Fibroblast of peridontal ligament (primary cell): ENCODE measurements around the gene CDADC1.
A peak's percentile ranks its signal among the peaks of the same experiment; 100 is the strongest.
"Not testable (repeated sequence)": the region's sequence is repeated elsewhere in the genome, so short reads cannot be mapped to it uniquely, and the experiment has no call there.

Experiments
- DNase-seq: peaks from one replicate; pipeline ENCODE4 v3.0.0-alpha.2; 2010; ENCODE audit errors: extremely low read depth

Gene CDADC1

DNA sequence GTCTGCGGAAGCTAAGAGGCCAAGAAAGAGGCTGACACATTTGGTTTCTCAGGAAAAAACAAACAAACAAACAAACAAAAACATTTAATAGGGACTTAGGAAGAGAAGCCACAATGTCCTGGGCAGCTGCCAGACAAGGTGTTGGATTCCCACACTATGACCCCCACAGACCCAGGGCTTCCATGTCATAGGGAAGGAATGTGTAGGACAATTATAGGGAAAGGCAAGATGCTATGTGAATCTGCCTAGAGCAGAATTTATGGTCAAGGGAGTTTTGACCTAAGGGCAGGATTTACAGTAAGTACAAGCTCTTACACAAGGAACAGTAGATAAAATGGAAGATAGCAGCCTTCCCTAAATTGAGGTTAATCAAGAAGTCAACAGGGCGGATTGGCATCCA is 9.1 kb upstream of the CDADC1 start:
- no peak for DNase-seq

GRCh38 chr13:49240017-49240416 is 7.7 kb upstream of the CDADC1 start:
- DNase-seq: peak; percentile 63

DNA sequence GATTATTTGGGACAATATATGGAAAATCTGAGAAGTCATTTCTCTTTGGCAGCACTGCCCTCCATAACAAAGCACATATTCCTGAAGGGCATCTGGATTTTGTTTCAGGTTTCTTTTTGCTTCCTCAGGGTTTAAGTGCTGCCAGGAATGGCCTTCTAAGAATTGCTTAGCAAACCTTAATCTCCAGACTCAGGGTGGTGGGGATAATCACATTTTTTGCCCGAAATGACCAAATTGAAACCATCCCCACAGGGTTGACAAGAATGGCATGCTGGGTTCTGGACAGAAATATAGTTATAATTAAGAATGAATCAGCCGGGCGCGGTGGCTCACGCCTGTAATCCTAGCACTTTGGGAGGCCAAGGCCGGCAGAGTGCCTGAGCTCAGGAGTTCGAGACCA is 6.4 kb upstream of the CDADC1 start:
- peak; percentile 18 for DNase-seq

DNA sequence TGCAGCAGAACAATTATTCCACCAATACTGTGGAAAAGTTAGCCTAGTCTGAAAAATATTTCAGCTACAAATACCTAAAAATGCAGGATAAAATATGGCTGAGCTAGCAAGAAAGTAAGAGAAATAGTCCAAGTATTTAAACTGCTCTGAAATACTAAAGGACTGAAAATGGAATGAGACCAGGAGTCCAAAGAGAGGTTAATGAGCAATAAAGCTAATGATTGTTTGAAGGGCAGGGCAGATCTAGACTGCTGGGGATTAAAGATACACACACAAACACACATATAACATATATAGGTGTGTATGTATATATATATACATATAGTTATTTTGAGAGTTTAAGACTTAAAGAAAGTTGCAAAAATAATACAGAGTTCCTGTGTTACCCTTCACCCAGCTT is 2.6 kb upstream of the CDADC1 start:
- DNase-seq: no peak

GRCh38 chr13:49246850-49247642 is 679 bp upstream of the CDADC1 start:
- peak; percentile 8 for DNase-seq

GRCh38 chr13:49248622-49249002 is 887 bp downstream of the CDADC1 start:
- DNase-seq: peak; percentile 25

GRCh38 chr13:49251326-49251725 is 3.6 kb downstream of the CDADC1 start:
- DNase-seq: no peak

GRCh38 chr13:49253310-49253709 is 5.6 kb downstream of the CDADC1 start:
- no peak for DNase-seq

DNA sequence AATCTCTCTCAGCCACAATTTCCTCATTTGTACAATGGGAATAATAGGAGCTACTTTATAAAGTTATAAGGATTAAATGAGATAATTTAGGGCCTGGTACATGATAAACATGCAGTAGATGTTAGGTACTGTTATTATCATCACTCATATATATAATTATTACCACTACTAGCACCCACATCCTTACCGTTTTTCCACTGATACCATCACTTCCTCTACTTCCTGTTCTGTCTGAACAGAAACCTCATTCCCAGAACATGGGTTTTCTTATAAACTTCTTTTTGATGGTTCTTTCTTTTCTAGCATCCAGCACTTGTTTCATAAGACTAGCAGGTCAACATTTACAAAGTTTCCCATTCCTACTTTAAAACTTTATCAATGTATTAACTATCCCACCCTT is 6.3 kb downstream of the CDADC1 start:
- no peak for DNase-seq

DNA sequence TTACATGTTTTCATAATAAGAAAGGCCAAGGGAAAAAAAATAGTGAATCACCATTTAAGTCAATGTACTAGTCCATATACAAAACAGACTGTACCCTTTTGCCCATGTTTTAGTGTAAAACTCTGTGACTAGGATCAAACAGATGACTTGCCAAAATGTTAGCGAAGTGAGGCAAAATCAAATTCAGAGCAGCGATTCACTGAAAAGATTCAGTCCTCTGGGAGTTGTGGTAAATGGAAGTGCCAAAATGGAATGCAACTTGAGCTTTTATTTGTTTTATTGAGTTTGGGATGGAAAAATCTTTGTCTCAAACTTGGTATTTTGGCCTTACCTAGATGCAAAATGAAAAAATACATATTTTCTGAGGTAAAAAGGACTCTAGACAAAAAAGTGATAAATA is 9.1 kb downstream of the CDADC1 start:
- peak; percentile 98 for DNase-seq

GRCh38 chr13:49258089-49258796 is 10.5 kb downstream of the CDADC1 start:
- peak; percentile 27 for DNase-seq

DNA sequence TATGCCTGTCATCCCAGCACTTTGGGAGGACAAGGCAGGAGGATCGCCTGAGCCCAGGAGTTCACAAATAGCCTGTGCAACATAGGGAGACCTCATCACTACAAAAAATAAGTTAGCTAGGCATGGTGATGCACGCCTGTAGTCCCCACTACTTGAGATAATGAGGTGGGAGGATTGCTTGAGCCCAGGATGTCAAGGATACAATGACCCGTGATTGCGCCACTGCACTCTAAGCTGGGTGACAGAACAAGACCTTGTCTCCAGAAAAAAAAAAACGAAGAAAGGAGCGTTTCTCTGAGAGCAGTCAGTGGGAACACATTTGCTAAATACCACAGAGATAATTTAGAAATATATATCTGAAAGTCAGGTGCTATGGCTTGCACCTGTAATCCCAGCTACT is 11.9 kb downstream of the CDADC1 start:
- DNase-seq: no peak

GRCh38 chr13:49262634-49263033 is 14.9 kb downstream of the CDADC1 start:
- DNase-seq: no peak

DNA sequence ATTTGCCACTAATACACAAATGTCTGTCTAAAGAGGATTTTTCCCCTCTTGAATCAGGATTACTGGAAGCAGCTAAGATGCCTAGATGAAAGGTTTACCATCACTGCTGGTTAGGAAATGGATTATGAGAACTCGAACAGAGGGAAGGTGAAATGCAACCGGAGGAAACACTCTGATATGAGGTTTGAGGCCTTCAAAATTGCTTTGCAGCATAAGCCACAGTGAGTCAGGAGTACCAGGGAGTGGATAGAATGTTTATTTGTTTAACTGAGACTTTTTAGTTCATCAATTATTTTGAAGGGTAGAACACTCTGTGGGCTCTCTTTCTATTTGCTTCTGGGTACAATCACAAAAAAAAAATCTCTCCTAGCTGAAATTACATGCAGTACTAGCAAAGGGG is 18.1 kb downstream of the CDADC1 start:
- DNase-seq: peak; percentile 79

GRCh38 chr13:49271264-49271663 is 23.5 kb downstream of the CDADC1 start:
- DNase-seq: no peak

DNA sequence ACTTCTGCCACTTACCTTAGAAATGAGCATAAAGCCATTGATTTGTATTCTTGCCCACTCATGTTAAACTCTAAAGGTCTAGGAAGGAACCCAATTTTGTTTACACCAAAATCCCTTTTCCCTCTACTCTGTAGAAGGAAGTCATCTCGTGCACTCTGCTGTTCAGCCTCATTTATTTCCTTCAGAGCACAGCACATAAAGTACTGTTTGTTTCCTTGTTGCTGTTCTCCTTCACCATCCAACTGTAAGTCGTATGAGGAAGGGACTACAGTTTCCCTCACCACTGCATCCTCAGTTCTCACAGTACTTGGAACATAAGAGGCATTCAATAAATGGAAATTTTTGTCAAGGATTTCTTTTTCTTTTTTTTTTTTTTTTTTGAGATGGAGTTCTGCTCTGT is 24.6 kb downstream of the CDADC1 start:
- DNase-seq: no peak

GRCh38 chr13:49278211-49278610 is 30.5 kb downstream of the CDADC1 start:
- no peak for DNase-seq

- no peak for DNase-seq
Measured at GRCh38 chr13:49279112-49279511, 31.4 kb downstream of the CDADC1 start.

DNA sequence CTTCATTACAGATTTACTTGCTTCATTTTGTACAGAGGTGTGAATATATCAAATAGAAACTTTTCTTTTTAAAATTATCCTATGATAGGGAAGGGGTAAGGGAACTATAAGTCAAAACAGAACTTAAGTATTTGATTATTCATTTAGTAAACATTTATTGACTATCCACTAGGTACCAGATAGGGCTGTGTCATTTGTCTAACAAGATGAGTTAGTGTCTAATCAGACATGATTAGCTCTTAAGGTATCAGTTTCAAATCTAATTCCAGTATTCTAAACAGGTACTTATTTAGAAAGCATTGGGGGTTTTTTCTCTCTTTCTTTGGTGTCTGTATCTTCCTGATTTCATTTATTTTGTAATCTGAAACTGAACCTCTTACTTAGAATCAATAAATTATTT is 32.2 kb downstream of the CDADC1 start:
- no peak for DNase-seq

DNA sequence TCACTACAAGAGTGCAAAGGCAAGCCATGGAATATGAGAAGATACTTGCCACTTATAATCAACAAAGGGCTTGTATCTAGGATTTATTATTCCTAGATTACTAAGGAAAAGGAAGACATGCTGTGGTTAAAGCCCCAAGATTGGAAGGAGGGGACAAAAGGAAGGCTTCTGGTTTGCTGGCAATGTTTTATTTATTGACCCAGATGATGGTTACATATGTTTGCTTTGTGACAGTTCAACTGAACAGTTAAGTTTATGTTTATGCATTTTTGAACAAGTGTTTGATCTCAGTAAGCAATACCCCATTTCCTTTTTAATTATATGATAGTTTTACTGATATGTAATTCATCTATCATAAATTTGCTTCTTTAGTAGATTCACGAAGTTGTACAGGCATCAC is 40.3 kb downstream of the CDADC1 start:
- DNase-seq: no peak

DNA sequence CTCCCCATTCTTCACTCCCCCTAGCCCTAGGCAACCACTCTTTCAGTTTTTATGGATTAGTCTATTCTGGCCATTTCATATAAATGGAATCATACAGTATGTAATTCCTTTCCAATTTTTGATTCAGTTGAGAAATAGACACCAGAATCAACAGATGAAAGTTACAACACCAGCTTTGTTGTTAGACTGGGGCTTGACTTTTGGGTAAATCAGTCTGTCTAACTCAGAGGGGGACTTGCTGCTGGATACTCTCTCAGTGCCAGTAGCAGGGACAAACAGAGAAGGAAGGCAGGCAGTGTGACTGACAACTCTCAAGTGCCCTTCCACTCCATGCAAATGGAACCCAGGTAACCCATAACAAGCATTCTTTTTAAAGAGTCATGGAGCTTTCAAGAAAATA is 40.7 kb downstream of the CDADC1 start:
- DNase-seq: no peak

- peak; percentile 84 for DNase-seq
Measured at GRCh38 chr13:49292742-49293486, 45.2 kb downstream of the CDADC1 start.

DNA sequence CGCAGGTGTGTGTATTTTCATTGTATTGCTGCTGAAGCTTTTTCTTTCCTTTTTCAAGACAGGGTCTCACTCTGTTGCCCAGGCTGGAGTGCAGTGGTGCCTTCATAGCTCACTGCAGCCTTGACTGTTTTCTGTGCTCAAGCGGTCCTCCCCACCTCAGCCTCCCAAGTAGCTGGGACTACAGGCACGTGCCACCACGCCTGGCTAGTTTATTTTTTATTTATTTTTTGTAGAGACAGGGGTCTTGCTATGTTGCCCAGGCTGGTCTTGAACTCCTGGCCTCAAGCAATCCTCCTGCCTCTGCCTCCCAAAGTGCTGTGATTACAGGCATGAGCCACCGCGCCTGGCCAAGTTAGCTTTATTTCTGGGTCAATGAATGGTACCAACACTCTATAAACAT is 47.0 kb downstream of the CDADC1 start:
- not testable (repeated sequence) for DNase-seq
